HL-60/S4 treated with phorbol 12-myristate 13-acetate at 8.2 ng/mL for 4 days and 3 days (cell line): ENCODE measurements around the gene ETS1.

Source experiments
- in situ Hi-C: fragments of 300-500 bp; cut with MboI; formaldehyde crosslinking; loops from 2 replicates; pipeline ENCODE4 v1.15.0; 2022; ENCODE audit warnings: low sequenced_read_pairs

The ETS1 gene

DNA sequence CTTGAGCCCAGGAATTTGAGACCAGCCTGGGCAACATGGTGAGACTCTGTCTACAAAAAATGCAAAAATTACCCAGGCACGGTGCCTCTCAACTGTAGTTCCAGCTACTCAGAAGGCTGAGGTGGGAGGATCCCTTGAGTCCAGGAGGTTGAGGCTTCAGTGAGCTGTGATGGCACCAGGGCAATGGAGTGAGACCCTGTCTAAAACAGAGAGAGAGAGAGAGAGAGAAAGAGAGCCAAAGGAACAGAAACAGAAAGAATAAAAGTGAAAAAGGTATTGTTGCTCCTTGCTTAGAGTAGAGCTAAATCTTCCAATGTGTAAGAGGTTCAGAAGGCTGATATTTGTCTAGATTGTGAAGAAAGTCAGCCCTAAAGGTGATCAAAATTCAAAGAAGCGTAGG lies 8.9 kb upstream of the ETS1 start:
- in situ Hi-C loops: no loop called here

DNA sequence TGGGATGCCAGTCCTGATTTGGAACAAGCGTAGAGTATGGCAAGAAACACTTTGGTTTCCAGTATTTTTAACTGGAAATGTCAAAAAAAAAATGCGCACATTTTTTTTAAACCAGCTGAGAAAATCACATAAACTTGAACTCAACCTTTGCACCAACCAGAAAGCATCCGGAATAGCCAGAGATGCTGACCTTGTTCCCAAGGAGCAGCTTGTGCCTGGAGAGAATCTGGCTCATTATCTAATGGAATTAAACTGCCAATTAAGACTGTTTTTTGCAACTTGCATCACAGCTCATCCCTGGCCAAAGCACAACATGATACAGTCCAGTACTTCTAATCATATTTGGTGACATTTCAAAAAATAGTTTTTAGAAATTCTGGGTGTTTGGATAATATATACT lies 8.4 kb upstream of the ETS1 start:
- in situ Hi-C loops: no loop called here

DNA sequence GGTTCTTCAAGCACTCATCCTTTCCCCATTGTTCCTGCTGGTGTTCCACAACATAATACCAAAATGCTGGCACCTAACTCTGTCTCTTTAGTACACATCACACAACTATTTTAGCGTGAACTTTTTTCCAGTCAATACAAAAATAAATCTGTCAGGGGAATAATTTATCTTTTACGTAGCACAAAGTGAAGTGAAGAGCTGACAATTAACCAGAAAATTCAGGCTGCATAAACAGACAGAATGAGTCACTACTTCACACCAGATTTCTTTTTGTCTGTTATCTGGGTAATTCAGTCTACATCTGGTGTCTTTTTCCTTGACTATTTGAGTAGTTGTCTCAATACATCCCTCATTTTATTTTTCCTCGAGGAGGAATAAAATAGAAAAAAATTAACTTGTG lies 7.9 kb upstream of the ETS1 start:
- in situ Hi-C loops: no loop called here

DNA sequence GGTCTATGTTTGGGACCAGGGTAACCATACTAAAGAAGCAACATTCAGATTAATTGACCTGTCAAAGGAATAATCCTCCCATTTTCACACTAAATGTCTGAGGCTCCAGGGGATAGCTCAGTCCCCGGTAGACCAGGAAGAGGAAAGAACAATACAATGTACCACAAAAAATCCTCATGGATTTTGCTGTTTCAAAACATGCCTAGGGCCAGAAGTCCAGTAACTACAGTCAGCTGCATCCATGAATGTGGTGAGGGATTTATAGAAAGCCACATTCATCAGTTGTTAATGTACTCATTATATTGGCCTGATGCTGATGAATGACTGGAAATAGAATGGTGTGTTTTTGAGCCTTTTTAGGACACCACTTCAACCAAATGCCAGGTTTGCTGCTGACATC lies 6.9 kb upstream of the ETS1 start:
- in situ Hi-C loops: no loop called here

DNA sequence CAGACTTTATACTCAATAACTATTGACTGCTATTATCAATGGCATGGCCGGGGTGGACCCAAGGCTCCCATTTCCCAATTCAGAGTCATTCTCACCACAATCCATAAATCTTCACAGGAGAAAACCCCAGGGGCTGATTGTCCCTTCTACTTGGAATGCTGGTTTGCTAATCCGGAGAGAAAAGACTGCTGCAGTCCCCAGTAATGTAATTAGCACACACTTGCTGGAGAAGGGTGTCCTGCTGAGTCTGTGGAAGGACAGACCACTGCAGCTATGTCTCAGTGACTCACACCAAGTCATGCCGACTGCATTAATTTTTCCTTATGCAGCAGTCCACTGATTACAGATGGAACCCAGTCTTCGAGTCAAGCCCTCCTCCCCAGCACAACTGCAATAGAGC lies 5.9 kb upstream of the ETS1 start:
- in situ Hi-C loops: no loop called here

DNA sequence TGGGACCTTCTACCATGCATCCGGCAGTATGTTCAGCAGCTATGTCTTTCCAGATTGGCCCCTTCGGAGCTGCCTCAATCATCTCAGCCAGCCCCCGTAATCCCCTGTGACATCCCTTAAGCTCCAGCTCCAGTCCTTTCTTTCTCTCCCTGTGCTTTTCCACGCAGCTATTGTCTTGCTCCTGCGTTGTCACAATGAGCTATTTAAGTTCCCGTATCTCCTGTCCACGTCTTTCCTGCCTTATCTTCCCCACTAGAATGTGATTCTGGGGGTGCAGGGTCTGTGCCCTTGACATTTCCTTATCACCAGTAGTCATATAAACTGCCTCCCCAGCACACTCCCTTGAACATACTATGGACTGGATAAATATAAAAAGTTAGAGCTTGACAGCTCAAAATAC lies 5.1 kb upstream of the ETS1 start:
- in situ Hi-C loops: no loop called here

DNA sequence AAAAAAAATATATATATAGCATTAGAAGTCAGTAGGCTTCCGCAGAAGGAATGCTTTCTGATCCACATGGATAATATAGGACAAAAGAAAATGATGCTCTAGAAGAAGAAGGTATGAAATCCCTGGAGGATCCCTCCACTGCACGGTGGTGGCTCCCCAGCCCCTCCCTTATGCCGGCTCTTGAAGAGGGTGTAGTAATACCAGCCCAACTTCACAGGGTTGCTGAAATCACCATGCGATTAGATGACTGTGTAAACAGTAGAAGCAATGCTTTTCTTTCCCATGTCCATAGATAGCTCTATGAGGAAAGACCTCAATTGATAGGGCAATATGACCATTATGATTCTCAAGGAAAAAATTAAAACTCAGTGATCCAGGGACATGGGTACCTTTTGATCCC lies 3.2 kb upstream of the ETS1 start:
- in situ Hi-C loops: no loop called here

DNA sequence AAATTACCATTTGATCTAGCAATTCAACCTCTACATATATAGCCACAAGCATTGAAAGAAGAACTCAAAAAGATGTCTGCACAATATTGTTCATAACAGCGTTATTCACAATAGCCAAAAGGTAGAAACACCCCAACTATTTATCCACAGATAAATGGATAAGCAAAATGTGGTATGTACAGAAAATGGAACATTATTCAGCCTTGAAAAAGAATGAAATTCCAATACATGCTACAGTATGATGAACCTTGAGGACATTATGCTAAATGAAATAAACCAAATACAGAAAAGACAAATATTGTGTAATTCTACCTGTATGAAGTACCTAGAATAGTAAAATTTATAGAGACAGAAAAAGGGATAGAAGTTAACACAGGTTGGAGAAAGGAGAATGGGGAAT lies 2.6 kb upstream of the ETS1 start:
- in situ Hi-C loops: no loop called here

DNA sequence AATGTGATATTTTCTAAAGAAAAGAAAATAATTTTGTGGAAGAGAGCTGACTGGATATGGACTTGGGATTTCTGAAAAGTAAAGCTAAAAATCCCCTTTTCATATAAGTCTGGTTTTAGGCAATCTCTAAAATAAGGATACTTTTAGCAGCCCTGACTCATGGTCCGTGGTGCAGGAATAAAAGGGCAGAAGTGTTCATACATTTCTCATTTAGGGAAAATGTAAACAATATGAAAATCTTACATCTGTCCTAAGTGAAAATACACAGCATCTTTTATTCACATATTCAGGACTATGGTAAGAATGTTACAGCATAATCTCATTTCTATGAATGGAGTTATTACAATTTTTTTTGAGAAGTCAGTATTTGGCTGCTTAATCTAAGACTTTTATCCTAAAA lies 735 bp upstream of the ETS1 start:
- in situ Hi-C loops: no loop called here

DNA sequence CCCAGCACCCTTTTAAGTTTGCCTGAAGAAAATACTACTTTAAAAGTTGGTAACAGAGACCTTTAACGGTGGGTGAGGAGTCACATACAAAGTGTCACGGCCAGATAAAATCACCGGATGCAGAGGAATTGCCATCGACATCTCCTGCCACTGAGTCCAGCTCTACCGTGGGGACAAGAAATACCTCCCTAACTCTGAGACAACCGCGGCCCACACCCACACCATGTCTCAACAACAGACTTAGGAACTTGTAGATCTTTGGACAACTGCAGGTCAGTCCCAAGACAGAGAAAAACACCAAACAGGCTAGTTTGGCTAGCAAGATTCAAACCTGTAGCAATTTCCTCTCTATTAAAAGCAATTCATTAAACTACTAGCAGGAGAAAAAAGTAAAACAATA lies 669 bp downstream of the ETS1 start:
- in situ Hi-C loops: no loop called here

DNA sequence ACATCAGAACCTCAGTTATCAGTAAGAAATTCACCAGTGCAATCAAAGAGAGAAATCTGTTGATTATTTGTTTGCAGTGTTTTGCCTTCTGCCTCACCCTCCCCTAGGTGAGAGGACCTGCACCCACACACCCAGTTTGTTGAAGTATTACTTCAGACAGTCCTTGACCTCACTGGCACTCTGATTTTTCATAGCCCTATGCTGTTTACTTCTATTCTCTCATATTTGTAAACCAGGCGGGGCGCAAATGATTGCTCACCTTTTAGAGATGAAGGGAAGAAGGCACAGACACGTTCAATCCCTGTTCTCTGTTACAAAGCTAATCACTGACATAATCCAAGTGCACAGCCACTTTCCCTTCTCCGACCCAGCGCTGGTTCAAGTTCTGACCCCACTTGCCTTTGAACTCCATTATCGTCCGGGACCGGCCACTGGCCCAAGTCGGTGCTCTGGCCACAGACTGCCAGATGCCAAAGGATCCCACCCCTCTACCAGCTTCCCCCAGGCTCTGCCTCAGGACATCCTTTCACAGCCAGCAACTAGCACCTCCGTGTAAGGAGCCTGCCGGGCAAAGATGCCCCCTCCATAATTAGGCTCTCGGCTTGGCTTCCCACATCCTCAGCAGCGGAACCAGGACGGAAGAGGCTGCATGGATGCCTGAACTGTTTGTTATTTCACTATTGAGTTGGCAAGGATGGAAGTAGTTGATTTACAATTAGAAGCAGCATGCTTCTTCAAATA lies 1.7 kb downstream of the ETS1 start:
- in situ Hi-C loops: no loop called here

DNA sequence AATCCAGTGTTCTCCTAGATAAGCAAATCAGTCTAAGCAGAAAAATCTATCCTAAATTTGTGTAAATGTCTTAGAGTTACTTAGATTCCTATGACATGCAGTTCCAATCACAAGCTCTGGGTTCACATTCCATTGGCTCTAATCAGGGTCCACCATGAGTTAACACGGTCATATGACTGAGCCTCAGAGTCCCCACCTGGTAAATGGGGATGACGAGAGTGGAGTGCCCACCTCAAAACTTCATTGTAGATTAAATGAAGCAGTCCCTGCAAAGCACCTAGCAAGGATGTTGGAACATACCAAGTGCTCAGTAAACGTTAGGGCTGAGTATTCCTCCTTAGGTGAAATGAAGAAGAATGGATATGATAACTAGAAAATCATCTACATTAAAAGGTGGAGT lies 3.1 kb downstream of the ETS1 start:
- in situ Hi-C loops: no loop called here

DNA sequence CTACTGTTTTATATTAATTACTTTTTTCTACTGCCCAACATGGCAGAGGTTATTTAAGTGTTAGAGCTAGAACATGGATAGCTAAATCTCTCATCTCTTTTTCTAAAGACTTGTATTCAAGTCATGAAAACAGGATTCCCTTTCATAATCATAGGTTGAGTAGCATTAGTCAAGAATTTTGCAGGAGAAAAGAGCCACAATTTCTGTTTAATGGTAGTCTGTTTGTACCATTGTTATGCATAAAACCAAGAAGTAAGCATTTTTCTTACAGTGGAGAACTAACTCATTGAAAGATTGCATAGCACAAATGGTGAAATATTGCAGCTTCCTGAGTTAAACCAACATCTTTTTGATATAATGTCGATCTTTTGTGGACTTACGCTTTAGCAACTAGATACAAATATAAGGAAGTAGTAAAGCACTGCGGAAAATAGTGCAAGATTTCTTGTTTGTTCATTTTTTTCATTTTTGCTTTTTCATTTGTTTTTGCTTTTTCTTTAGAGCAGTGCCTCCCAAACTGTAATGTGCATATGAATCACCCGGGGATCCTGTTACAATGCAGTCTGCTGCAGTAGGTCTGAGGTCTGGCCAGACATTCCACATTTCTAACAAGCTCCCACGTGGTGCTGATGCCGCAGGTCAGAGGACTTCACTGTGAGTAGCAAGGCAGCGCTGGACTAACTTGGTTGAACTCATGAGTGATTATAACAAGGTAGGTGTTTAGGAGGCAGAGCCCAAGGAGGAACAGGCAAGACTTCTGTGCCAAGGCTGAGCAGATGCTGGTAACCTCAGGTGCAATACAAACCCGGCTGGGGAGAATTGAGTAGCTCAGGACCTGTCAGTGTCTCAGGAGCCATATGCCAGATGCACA lies 4.6 kb downstream of the ETS1 start:
- in situ Hi-C loops: no loop called here

DNA sequence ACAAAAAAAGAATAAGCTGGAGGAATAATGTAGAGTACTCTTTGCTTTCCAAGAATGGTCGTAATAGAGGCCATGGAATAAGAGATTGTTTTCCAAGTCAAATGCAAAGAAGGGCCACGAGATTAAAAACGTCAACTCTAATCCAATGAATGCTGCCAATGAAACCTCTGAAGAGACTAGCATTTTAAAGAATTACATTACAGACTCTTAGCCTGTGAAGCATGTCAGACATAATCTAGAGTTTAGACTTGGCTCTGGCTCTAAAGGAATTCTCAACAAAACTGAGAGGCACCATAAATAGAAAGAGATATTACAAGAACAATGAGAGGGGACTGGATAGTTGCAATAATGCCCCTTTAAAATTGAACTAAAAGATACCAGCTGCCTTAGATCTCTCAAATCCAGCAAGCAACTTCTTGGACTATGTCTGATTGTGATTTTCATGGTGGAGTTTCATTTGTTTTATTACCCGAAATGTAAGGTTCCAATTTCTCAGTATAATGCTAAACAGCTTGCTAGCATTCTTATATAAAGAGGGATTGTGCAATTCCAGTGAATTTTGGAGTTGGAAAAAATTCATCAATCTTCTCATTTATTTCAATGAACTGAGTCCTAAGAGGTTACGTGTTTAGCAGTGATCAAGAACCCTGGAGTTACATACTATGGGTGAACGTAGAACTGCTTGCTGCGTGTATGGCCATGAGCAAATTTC lies 5.6 kb downstream of the ETS1 start:
- in situ Hi-C loops: no loop called here

DNA sequence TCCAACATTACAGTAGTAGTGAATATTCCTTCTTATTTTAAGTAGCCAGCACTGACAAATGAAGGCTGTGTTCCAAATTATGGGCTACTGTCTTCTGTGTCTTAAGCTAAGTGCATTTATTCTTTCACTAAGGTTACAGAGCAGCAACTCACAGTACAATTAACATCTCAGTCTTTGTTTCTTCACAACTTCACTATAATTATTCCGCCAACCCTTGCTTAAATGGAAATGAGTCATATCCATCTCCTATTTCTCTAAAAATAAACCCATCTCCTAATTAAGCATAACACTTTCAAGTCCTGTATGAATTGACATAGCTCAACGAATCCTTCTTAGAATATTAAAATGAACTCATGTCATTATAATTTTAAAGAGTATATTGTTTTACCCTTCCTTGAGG lies 6.7 kb downstream of the ETS1 start:
- in situ Hi-C loops: no loop called here

DNA sequence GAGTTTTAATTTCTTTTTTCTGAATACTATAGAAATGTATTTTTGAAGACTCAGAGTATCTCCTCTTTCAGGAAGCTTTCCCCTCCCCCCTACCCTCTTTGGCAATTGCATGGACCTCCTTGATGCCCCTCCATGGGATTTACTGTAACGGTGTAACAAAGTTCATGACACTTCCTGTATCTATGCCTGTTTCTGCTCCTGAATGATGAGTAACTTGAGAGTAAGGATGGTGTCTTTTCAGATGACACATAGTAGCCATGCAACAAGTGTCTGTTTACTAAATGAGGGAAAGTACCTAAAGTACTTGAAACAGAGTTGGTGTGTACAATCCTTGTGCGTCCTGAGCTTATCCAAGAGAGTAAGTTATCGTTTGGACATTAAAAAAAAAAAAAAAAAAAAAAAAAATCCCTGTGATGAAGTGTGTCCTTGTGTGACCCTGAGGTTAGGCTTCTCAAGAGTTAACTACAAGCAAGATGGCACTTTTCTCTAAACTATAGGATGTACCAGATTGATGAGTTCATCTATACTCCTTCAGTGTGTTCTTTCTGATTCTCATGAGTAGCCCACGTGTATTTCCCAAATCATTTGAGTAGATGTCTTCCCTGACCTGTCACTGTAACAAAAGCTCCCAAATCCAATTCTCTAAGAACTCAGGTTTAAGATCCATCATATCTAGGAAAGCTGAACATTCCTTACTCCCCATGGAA lies 7.4 kb downstream of the ETS1 start:
- in situ Hi-C loops: no loop called here

DNA sequence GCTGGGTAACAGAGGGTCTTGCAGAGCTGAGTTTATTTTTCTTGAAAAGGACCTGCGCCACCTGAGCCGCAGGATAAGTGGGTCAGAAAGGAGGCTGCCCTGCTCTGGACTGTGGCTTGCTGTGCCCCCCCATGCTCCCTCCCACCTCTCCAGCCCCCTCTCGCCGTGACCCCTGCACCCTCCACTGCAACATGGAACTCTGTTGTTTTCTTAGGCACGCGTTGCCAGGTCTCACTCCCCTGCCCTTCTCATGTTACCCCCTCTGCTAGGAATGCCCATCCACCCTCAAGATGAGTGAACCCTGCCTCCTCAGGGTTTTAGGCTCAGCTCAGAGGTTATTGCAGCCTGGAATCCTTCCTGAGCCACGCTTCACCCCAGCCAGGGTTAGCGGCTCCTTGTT lies 10.8 kb downstream of the ETS1 start:
- in situ Hi-C loops: no loop called here

DNA sequence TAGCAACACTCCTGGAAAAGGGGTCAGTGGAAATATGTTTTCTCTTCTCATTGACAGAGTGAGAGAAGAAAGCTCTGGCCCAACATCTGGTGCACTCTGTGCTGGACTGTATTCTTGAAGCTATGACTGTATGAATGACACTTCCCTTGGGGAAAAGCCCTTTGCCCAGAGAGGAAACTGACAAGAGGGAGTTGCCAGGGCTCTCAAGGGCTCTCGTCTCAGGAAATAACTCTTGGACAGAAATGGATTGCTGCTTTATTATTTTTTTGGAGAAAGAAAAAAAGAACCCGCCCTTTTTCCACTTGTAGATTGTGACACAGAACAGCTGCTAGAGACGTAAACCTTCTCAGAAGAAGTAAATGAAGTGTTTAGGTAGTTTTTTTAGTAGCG lies 11.4 kb downstream of the ETS1 start:
- in situ Hi-C loops: no loop called here

DNA sequence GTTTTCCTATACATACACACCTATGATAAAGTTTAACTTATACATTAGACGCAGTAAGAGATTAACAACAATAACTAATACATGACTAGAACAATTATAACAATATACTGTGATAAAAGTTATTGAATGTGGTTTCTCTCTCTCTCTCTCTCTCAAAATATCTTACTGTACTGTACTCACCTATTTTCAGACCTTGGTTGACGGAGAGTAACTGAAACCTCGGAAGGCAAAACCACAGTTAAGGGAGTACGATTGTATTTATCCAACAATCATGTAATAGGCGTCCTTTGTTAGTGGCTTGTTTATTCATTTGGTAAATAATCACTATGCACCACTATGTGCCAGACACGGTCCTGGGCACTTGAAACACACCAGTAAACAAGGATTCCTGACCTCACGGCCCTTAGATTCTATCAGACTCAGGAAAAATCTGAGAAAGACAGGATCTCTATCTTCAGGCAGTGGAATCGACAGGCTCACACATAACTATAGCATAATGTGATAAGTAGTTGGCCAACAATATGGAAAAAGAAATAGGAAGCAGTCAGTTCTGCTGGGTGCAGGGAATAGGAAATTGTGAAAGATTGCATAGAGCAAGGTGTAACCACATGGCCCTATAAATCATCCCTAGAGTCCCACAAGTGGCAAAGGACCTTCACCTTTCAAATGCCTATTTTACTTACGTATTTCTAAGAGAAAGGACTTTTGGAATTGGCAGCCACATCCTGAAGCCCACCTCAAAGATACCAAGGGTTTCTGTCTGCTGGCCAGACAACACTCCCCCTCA lies 12.0 kb downstream of the ETS1 start:
- in situ Hi-C loops: no loop called here

DNA sequence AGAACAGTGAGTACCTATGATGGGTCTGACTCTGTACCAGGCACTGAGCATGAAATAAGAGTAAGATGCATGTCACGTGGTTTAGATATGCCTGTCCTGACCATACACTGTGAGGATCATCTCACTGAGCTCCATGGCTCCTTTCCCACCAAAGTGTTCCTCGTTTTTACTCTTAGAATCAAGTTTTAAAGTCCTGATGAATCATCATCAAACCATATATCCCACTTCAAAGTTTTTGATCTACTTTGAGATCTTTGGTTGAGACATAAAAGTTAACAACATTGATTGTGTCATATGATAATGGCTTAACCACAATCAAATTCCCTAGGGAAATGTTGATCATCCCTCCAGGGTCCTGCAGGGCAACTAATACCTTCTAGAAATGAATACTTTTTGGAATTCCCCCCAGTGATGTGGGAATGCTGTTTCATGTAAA lies 12.8 kb downstream of the ETS1 start:
- in situ Hi-C loops: no loop called here
